HL-60/S4 treated with retinoic acid at 250 ng/mL for 4 days and 3 days (cell line): ENCODE measurements around the gene NNT.
"Not testable (repeated sequence)": the region's sequence is repeated elsewhere in the genome, so short reads cannot be mapped to it uniquely, and the experiment has no call there.

Experiments used
- in situ Hi-C: fragments of 300-500 bp; cut with MboI; formaldehyde crosslinking; loops from 2 replicates; pipeline ENCODE4 v1.7.0; 2022; ENCODE audit warnings: low sequenced_read_pairs

Gene NNT

GRCh38 chr5:43663916-43664315, 60.9 kb downstream of the NNT start:
- in situ Hi-C loops = no loop called here

- in situ Hi-C loops = no loop called here
Measured at GRCh38 chr5:43664501-43665040, 61.6 kb downstream of the NNT start.

GRCh38 chr5:43665749-43666148, 62.8 kb downstream of the NNT start:
- in situ Hi-C loops = not testable (repeated sequence)

GRCh38 chr5:43666728-43667127, 63.7 kb downstream of the NNT start:
- in situ Hi-C loops = not testable (repeated sequence)

- in situ Hi-C loops = not testable (repeated sequence)
Measured at GRCh38 chr5:43667379-43667778, 64.4 kb downstream of the NNT start.

GRCh38 chr5:43674536-43674935, 71.6 kb downstream of the NNT start:
- in situ Hi-C loops = no loop called here

- in situ Hi-C loops = no loop called here
Measured at GRCh38 chr5:43675357-43675756, 72.4 kb downstream of the NNT start.

- in situ Hi-C loops = no loop called here
Measured at GRCh38 chr5:43676083-43676840, 73.3 kb downstream of the NNT start.

- in situ Hi-C loops = no loop called here
Measured at GRCh38 chr5:43677253-43677652, 74.3 kb downstream of the NNT start.

- in situ Hi-C loops = no loop called here
Measured at GRCh38 chr5:43679214-43679613, 76.2 kb downstream of the NNT start.

GRCh38 chr5:43680286-43680685, 77.3 kb downstream of the NNT start:
- in situ Hi-C loops = no loop called here

- in situ Hi-C loops = no loop called here
Measured at GRCh38 chr5:43683884-43684471, 81.0 kb downstream of the NNT start.

GRCh38 chr5:43685252-43685950, 82.4 kb downstream of the NNT start:
- in situ Hi-C loops = no loop called here

GRCh38 chr5:43687275-43687674, 84.3 kb downstream of the NNT start:
- in situ Hi-C loops = no loop called here

GRCh38 chr5:43691275-43691674, 88.3 kb downstream of the NNT start:
- in situ Hi-C loops = no loop called here

- in situ Hi-C loops = no loop called here
Measured at GRCh38 chr5:43691893-43692292, 88.9 kb downstream of the NNT start.

GRCh38 chr5:43693411-43693810, 90.4 kb downstream of the NNT start:
- in situ Hi-C loops = no loop called here

- in situ Hi-C loops = no loop called here
Measured at GRCh38 chr5:43694027-43694426, 91.0 kb downstream of the NNT start.

- in situ Hi-C loops = not testable (repeated sequence)
Measured at GRCh38 chr5:43696444-43696843, 93.5 kb downstream of the NNT start.

GRCh38 chr5:43699910-43700309, 96.9 kb downstream of the NNT start:
- in situ Hi-C loops = no loop called here

- in situ Hi-C loops = no loop called here
Measured at GRCh38 chr5:43700601-43701000, 97.6 kb downstream of the NNT start.

- in situ Hi-C loops = no loop called here
Measured at GRCh38 chr5:43701227-43701626, 98.2 kb downstream of the NNT start.
